HepG2 (cell line): Measurements from ENCODE around the gene PIP4K2B. TPM values are rescaled to one million over a fixed set of nuclear protein-coding genes. Genes with fewer than 3 reads are reported as not detected.
A peak's percentile ranks its signal among the peaks of the same experiment; 100 is the strongest.

Source experiments
- EEA1 ChIP-seq: sonication (generic); formaldehyde crosslinking; IDR thresholded peaks from 2 replicates; pipeline ENCODE4 v1.5.1; 2020; ENCODE audit warnings: mild to moderate bottlenecking, missing genetic modification reagents, borderline replicate concordance
- HNF4G ChIP-seq, 2 experiments: sonication (generic) in 1 of 2; formaldehyde crosslinking in 1 of 2; IDR thresholded peaks; 2 replicates each; pipeline versions ENCODE4 v1.4.0 to v1.6.1; 2011 to 2020; ENCODE audit warnings: borderline replicate concordance in 2 of 2, low read depth in 2 of 2, mild to moderate bottlenecking in 2 of 2, low read length in 1 of 2, missing genetic modification reagents in 1 of 2, moderate library complexity in 1 of 2
- HOXA5 ChIP-seq: sonication (generic); formaldehyde crosslinking; IDR thresholded peaks from 2 replicates; pipeline ENCODE4 v1.4.0; 2020; ENCODE audit warnings: missing genetic modification reagents
- JUNB ChIP-seq: sonication (generic); formaldehyde crosslinking; IDR thresholded peaks from 2 replicates; pipeline ENCODE4 v1.8.0; 2022; ENCODE audit warnings: missing genetic modification reagents, mild to moderate bottlenecking, borderline replicate concordance
- MYPOP ChIP-seq: sonication (generic); formaldehyde crosslinking; IDR thresholded peaks from 2 replicates; pipeline ENCODE4 v1.8.1; 2023; ENCODE audit warnings: mild to moderate bottlenecking, moderate library complexity, missing genetic modification reagents
- PPARG ChIP-seq: conservative IDR thresholded peaks from 2 replicates; pipeline ENCODE4 v1.6.1; 2016; ENCODE audit warnings: missing biosample characterization, missing genetic modification reagents
- RORA ChIP-seq: sonication (generic); formaldehyde crosslinking; IDR thresholded peaks from 2 replicates; pipeline ENCODE4 v1.5.0; 2020; ENCODE audit warnings: mild to moderate bottlenecking, missing genetic modification reagents, moderate library complexity
- ZBTB38 ChIP-seq: sonication (generic); formaldehyde crosslinking; IDR thresholded peaks from 2 replicates; pipeline ENCODE4 v1.5.1; 2020; ENCODE audit warnings: mild to moderate bottlenecking, missing genetic modification reagents
- ZHX2 ChIP-seq, 2 experiments: sonication (generic) in 1 of 2; formaldehyde crosslinking in 1 of 2; IDR thresholded peaks; 2 replicates each; pipeline versions ENCODE4 v1.6.1 to v1.9.0; 2014 to 2022; ENCODE audit warnings: antibody characterized with exemption in 1 of 2, borderline replicate concordance in 1 of 2, inconsistent platforms in 1 of 2, low read depth in 1 of 2, missing genetic modification reagents in 1 of 2
- ZNF207 ChIP-seq: fragments of 450-650 bp; IDR thresholded peaks from 2 replicates; pipeline ENCODE4 v1.6.1; 2016; ENCODE audit warnings: antibody characterized with exemption, borderline replicate concordance
- ZNF704 ChIP-seq: sonication (generic); formaldehyde crosslinking; IDR thresholded peaks from 2 replicates; pipeline ENCODE4 v1.8.1; 2023; ENCODE audit warnings: mild to moderate bottlenecking, inconsistent platforms, moderate library complexity, missing genetic modification reagents, borderline replicate concordance
- ZNF891 ChIP-seq: sonication (generic); formaldehyde crosslinking; IDR thresholded peaks from 2 replicates; pipeline ENCODE4 v1.5.0; 2020; ENCODE audit warnings: mild to moderate bottlenecking, missing genetic modification reagents
- polyA plus RNA-seq, 8 experiments: library from polyadenylated mRNA; depleted of rRNA in 3 of 8; stranded (reverse) in 7 of 8; unstranded in 1 of 8; fragments of >200 nt; fragmentation: Illumina TruSeq in 4 of 8; extraction: Trizol in 4 of 8; gene quantifications; 2 replicates each; pipeline versions ENCODE4 v1.2.1 to v1.2.3, GENCODE V29; 2011 to 2016; ENCODE audit warnings: low read depth in 4 of 8, missing spikeins in 1 of 8, mixed read lengths in 1 of 8; ENCODE audit not compliant: insufficient read depth in 1 of 8
- total RNA-seq, 5 experiments: library from RNA; depleted of rRNA; stranded (reverse); fragments of >200 nt; fragmentation: Illumina TruSeq; extraction: Trizol; gene quantifications; 2 replicates each; pipeline ENCODE4 v1.2.3, GENCODE V29; 2016; ENCODE audit warnings: low read depth in 1 of 5

Gene PIP4K2B
- total and polyA plus RNA-seq, 2 of the 13 experiments (the other 11 are each of a cell fraction or from before 2014, with no cell fraction given) = 20.4 to 54.0 TPM

GRCh38 chr17:38730526-38731379 lies 68.6 kb downstream of the PIP4K2B start (continued):
- TF ChIP-seq HNF4G (IDR thresholded peaks at IDR 0.05; ENCODE audit: borderline replicate concordance, low read depth, low read length) (peak; percentile 32; the same call in 1 of the 2 replicates), HNF4G (CRISPR knock-in tag; IDR thresholded peaks at IDR 0.05; ENCODE audit: borderline replicate concordance, low read depth) (peak; percentile 41; the same call in 1 of the 2 replicates), ZNF704 (CRISPR knock-in tag) (peak; percentile 42; the same call in 1 of the 2 replicates), ZHX2 (IDR thresholded peaks at IDR 0.05; ENCODE audit: low read depth) (no peak), ZHX2 (CRISPR knock-in tag; IDR thresholded peaks at IDR 0.05; ENCODE audit: borderline replicate concordance) (no peak), HOXA5 (CRISPR knock-in tag) (no peak; the same call in 1 of the 2 replicates), ZNF207 (no peak), MYPOP (CRISPR knock-in tag) (no peak), PPARG (CRISPR knock-in tag) (peak; percentile 13; the same call in 1 of the 2 replicates), JUNB (CRISPR knock-in tag) (0 out of 2 replicates have a peak, but pooled peaks have one; percentile 56), ZNF891 (peak; percentile 67), EEA1 (CRISPR knock-in tag) (peak; percentile 43; the same call in 1 of the 2 replicates), RORA (CRISPR knock-in tag) (no peak), ZBTB38 (peak; percentile 35; the same call in 1 of the 2 replicates)
